Trophoblast cell (in vitro differentiated cells and primary cell): Measurements from ENCODE around the gene C16orf95.
"Not testable (repeated sequence)": the region's sequence is repeated elsewhere in the genome, so short reads cannot be mapped to it uniquely, and the experiment has no call there.

Experiments used
- DNase-seq, 2 donors: peaks; one replicate each; pipeline ENCODE4 v3.0.0-alpha.2; 2016
- H2AFZ ChIP-seq: 2 replicates; pipeline ENCODE4 v1.6.1; 2013; ENCODE audit warnings: low read length, moderate library complexity, mild to moderate bottlenecking; ENCODE audit not compliant: insufficient read depth, poor library complexity
- H2AK5ac ChIP-seq: 2 replicates; pipeline ENCODE4 v1.6.1; 2013; ENCODE audit warnings: mild to moderate bottlenecking, low read length
- H2BK120ac ChIP-seq: 2 replicates; pipeline ENCODE4 v1.6.1; 2013; ENCODE audit warnings: low read length, mild to moderate bottlenecking, moderate library complexity; ENCODE audit not compliant: insufficient read depth, poor library complexity
- H2BK12ac ChIP-seq: 2 replicates; pipeline ENCODE4 v1.6.1; 2013; ENCODE audit warnings: mild to moderate bottlenecking, low read length, moderate library complexity
- H2BK5ac ChIP-seq: 2 replicates; pipeline ENCODE4 v1.6.1; 2013; ENCODE audit warnings: low read length, low read depth, moderate library complexity, mild to moderate bottlenecking; ENCODE audit not compliant: poor library complexity
- H3K14ac ChIP-seq: 2 replicates; pipeline ENCODE4 v1.6.1; 2013; ENCODE audit warnings: mild to moderate bottlenecking, low read length
- H3K18ac ChIP-seq: 2 replicates; pipeline ENCODE4 v1.6.1; 2013; ENCODE audit warnings: mild to moderate bottlenecking, low read length
- H3K23ac ChIP-seq: 2 replicates; pipeline ENCODE4 v1.6.1; 2013; ENCODE audit warnings: low read length
- H3K27ac ChIP-seq: 2 replicates; pipeline ENCODE4 v1.5.1; 2013; ENCODE audit warnings: low read depth, mild to moderate bottlenecking, inconsistent platforms, low read length, moderate library complexity
- H3K27me3 ChIP-seq: 2 replicates; pipeline ENCODE4 v1.6.1; 2013; ENCODE audit warnings: inconsistent platforms, mild to moderate bottlenecking, low read length, moderate library complexity; ENCODE audit not compliant: insufficient read depth
- H3K36me3 ChIP-seq, 2 experiments: 1 replicate in 1 of 2; 2 replicates in 1 of 2; pipeline ENCODE4 v1.6.1; 2013; ENCODE audit warnings: low read length in 2 of 2, mild to moderate bottlenecking in 2 of 2, moderate library complexity in 1 of 2; ENCODE audit not compliant: insufficient read depth in 2 of 2, control insufficient read depth in 1 of 2
- H3K4ac ChIP-seq: 2 replicates; pipeline ENCODE4 v1.6.1; 2013; ENCODE audit warnings: low read depth, mild to moderate bottlenecking, low read length, moderate library complexity
- H3K4me1 ChIP-seq, 2 experiments: 1 replicate in 1 of 2; 2 replicates in 1 of 2; pipeline ENCODE4 v1.6.1; 2013; ENCODE audit warnings: low read length in 2 of 2, mild to moderate bottlenecking in 2 of 2, moderate library complexity in 1 of 2; ENCODE audit not compliant: insufficient read depth in 2 of 2, control insufficient read depth in 1 of 2
- H3K4me2 ChIP-seq: 2 replicates; pipeline ENCODE4 v1.6.1; 2013; ENCODE audit warnings: inconsistent platforms, mild to moderate bottlenecking, low read length, moderate library complexity
- H3K4me3 ChIP-seq: 2 replicates; pipeline ENCODE4 v1.5.1; 2013; ENCODE audit warnings: mild to moderate bottlenecking, low read depth, low read length, inconsistent platforms
- H3K79me1 ChIP-seq: one replicate; pipeline ENCODE4 v1.6.1; 2013; ENCODE audit warnings: low read length
- H3K79me2 ChIP-seq: 2 replicates; pipeline ENCODE4 v1.6.1; 2013; ENCODE audit warnings: low read length, mild to moderate bottlenecking; ENCODE audit not compliant: control insufficient read depth, insufficient read depth, poor library complexity
- H3K9ac ChIP-seq: 2 replicates; pipeline ENCODE4 v1.6.1; 2013; ENCODE audit warnings: mild to moderate bottlenecking, low read length
- H3K9me3 ChIP-seq: 2 replicates; pipeline ENCODE4 v1.6.1; 2013; ENCODE audit warnings: low read depth, mild to moderate bottlenecking, control low read depth, inconsistent platforms, low read length; ENCODE audit not compliant: insufficient read depth
- H4K12ac ChIP-seq: 2 replicates; pipeline ENCODE4 v1.6.1; 2013; ENCODE audit warnings: low read depth, mild to moderate bottlenecking, low read length, moderate library complexity
- H4K8ac ChIP-seq: 2 replicates; pipeline ENCODE4 v1.6.1; 2013; ENCODE audit warnings: low read depth, mild to moderate bottlenecking, low read length, moderate library complexity
- H4K91ac ChIP-seq: one replicate; pipeline ENCODE4 v1.6.1; 2013; ENCODE audit warnings: low read depth, mild to moderate bottlenecking, low read length, moderate library complexity
- WGBS: extraction: QIAGEN DNeasy Blood & Tissue Kit; methylation state at CpG from one replicate; pipeline ENCODE4 v1.1.7; 2013; ENCODE audit warnings: missing lambda C conversion rate; ENCODE audit not compliant: insufficient read length, insufficient coverage; ENCODE audit errors: extremely low coverage; 5-methylcytosine and 5-hydroxymethylcytosine counted together

The C16orf95 gene

GRCh38 chr16:87259431-87259830 lies 57.8 kb downstream of the C16orf95 start:
- H3K4me2 ChIP-seq, result no peak overlapping the region
- no peak overlapping the region for H3K18ac ChIP-seq
- H3K27me3 ChIP-seq, result no peaks in the 10 kb centered on the region
- H3K4me1 ChIP-seq, result no peaks in the 10 kb centered on the region
- H4K91ac ChIP-seq, result no peak overlapping the region
- H2AFZ ChIP-seq, result no peak overlapping the region
- H4K8ac ChIP-seq, result no peak overlapping the region
- no CpG with 5 or more reads among the region's 6 CpGs for WGBS
- H2BK5ac ChIP-seq, result no peak overlapping the region
- H3K9ac ChIP-seq, result no peak overlapping the region
- no peak overlapping the region for H2BK120ac ChIP-seq
- peaks cover 3% of the 10 kb centered on the region for H3K9me3 ChIP-seq
- no peak overlapping the region for H2BK12ac ChIP-seq
- H3K4me3 ChIP-seq, result no peak overlapping the region
- H3K79me1 ChIP-seq, result no peaks in the 10 kb centered on the region
- H3K36me3 ChIP-seq, result no peaks in the 10 kb centered on the region
- H3K79me2 ChIP-seq, result no peaks in the 10 kb centered on the region
- no peak overlapping the region for H3K27ac ChIP-seq
- H3K14ac ChIP-seq, result no peak overlapping the region
- H3K4ac ChIP-seq, result no peak overlapping the region
- no peak overlapping the region for H3K23ac ChIP-seq
- no peak overlapping the region for H2AK5ac ChIP-seq
- DNase-seq, result no peak
- no peak overlapping the region for H4K12ac ChIP-seq

- not testable (repeated sequence) for H3K9ac ChIP-seq, H2BK5ac ChIP-seq, H3K4me1 ChIP-seq, DNase-seq, H2AFZ ChIP-seq, H3K36me3 ChIP-seq, H3K4me2 ChIP-seq, H3K27ac ChIP-seq, H3K4me3 ChIP-seq, H3K18ac ChIP-seq, H4K91ac ChIP-seq, H3K14ac ChIP-seq, H3K79me1 ChIP-seq, H3K79me2 ChIP-seq, H2BK120ac ChIP-seq, H3K27me3 ChIP-seq, H4K12ac ChIP-seq, H2AK5ac ChIP-seq, H3K9me3 ChIP-seq, H2BK12ac ChIP-seq, H3K23ac ChIP-seq, H4K8ac ChIP-seq, H3K4ac ChIP-seq
- WGBS, result no CpG with 5 or more reads among the region's 3 CpGs
Observed at GRCh38 chr16:87258653-87259052, 58.5 kb downstream of the C16orf95 start.

DNA sequence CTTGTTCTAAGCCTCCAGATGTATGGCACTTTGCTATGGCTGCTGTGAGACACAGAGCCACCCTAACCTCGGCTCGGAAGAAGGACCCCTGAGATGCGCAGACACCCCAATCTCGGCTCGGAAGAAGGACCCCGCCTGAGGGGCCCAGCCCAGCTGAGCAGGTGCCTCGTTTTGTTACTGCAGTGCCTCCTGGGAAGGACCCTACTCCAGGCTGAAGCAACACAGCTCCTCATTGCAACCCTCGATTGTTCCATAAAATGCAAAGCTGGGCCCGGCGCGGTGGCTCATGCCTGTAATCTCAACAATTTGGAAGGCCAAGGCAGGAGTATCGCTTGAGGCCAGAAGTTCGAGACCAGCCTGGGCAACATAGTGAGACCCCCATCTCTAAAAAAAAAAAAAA lies 61.3 kb downstream of the C16orf95 start:
- Histone ChIP-seq H2AK5ac (no peak overlapping the region), H3K18ac (no peak overlapping the region), H3K27me3 (no peaks in the 10 kb centered on the region), H3K79me1 (no peaks in the 10 kb centered on the region), H3K79me2 (no peaks in the 10 kb centered on the region), H3K4ac (no peak overlapping the region), H3K9me3 (no peaks in the 10 kb centered on the region), H3K4me2 (no peak overlapping the region), H4K91ac (no peak overlapping the region), H4K8ac (no peak overlapping the region), H3K27ac (no peak overlapping the region), H2BK120ac (no peak overlapping the region), H3K36me3 (no peaks in the 10 kb centered on the region), H3K14ac (no peak overlapping the region), H2BK5ac (no peak overlapping the region), H3K4me1 (no peaks in the 10 kb centered on the region), H3K23ac (no peak overlapping the region), H3K9ac (no peak overlapping the region), H3K4me3 (no peak overlapping the region), H2BK12ac (no peak overlapping the region), H2AFZ (no peak overlapping the region), H4K12ac (no peak overlapping the region)
- WGBS, result no CpG with 5 or more reads among the region's 13 CpGs
- no peak for DNase-seq

- no peak for DNase-seq
- H3K4me1 ChIP-seq, result no peaks in the 10 kb centered on the region
- no peak overlapping the region for H2AFZ ChIP-seq
- H3K27ac ChIP-seq, result no peak overlapping the region
- H3K18ac ChIP-seq, result no peak overlapping the region
- H3K4me2 ChIP-seq, result no peak overlapping the region
- no peak overlapping the region for H2AK5ac ChIP-seq
- no CpG with 5 or more reads among the region's 9 CpGs for WGBS
- H3K4ac ChIP-seq, result no peak overlapping the region
- no peak overlapping the region for H2BK5ac ChIP-seq
- H3K27me3 ChIP-seq, result no peaks in the 10 kb centered on the region
- H3K23ac ChIP-seq, result no peak overlapping the region
- no peak overlapping the region for H2BK12ac ChIP-seq
- H3K9ac ChIP-seq, result no peak overlapping the region
- no peak overlapping the region for H3K14ac ChIP-seq
- no peak overlapping the region for H4K91ac ChIP-seq
- H4K8ac ChIP-seq, result no peak overlapping the region
- H3K79me1 ChIP-seq, result no peaks in the 10 kb centered on the region
- H3K4me3 ChIP-seq, result no peak overlapping the region
- H3K36me3 ChIP-seq, result no peaks in the 10 kb centered on the region
- no peak overlapping the region for H2BK120ac ChIP-seq
- no peaks in the 10 kb centered on the region for H3K9me3 ChIP-seq
- H4K12ac ChIP-seq, result no peak overlapping the region
- H3K79me2 ChIP-seq, result no peaks in the 10 kb centered on the region
Observed at GRCh38 chr16:87254734-87255133, 62.5 kb downstream of the C16orf95 start.
